Measurements from ENCODE around the gene MVD. TPM values are rescaled to one million over a fixed set of nuclear protein-coding genes. Genes with fewer than 3 reads are reported as not detected.
A peak's percentile ranks its signal among the peaks of the same experiment; 100 is the strongest.

The MVD gene
- total and polyA plus RNA-seq, 2 donors (not counting 1 experiment from before 2014, with no cell fraction given): 35.9 to 204 TPM

- H3K4me3 ChIP-seq (replicated peaks in 1 of 4; ENCODE audit: control extremely low read depth in 1 of 4, insufficient read depth in 1 of 4, low read depth in 3 of 4, low read length in 4 of 4): no peak overlapping the region
- no peak overlapping the region for H3K27ac ChIP-seq (ENCODE audit: insufficient read depth, low read length)
- TF ChIP-seq EZH2 (IDR thresholded peaks at IDR 0.05; ENCODE audit: low read length, missing control alignments): no peak
- TF ChIP-seq CTCF (conservative IDR thresholded peaks at IDR 0.05 in 1 of 2, IDR thresholded peaks at IDR 0.05 in 1 of 2; ENCODE audit: low read depth in 1 of 2, low read length in 2 of 2): no peak
- H2AFZ ChIP-seq (ENCODE audit: low read length): no peak overlapping the region
- H3K4me1 ChIP-seq (ENCODE audit: control insufficient read depth, extremely low read depth, insufficient read depth, low read length): peaks cover 11% of the 10 kb centered on the region
- DNase-seq (ENCODE audit: low read depth in 2 of 2): no peak
- H3K79me2 ChIP-seq (ENCODE audit: control insufficient read depth, insufficient read depth, low read length): peaks cover 7% of the 10 kb centered on the region
- H4K20me1 ChIP-seq (ENCODE audit: control insufficient read depth, extremely low read depth, insufficient read depth, low read length): no peaks in the 10 kb centered on the region
- H3K4me2 ChIP-seq (ENCODE audit: extremely low read depth, insufficient read depth, low read length): no peak overlapping the region
- no peak overlapping the region for H3K9ac ChIP-seq (ENCODE audit: insufficient read depth, low read length)
- H3K36me3 ChIP-seq (ENCODE audit: control insufficient read depth, insufficient read depth, low read length): peaks cover 17% of the 10 kb centered on the region
- H3K9me3 ChIP-seq (ENCODE audit: control insufficient read depth, insufficient read depth, low read depth, low read length): no peaks in the 10 kb centered on the region
- H3K27me3 ChIP-seq (ENCODE audit: control insufficient read depth, insufficient read depth, low read length): no peaks in the 10 kb centered on the region
Measured at GRCh38 chr16:88699180-88699579, 36.3 kb upstream of the MVD start.

- Histone ChIP-seq H3K9ac (ENCODE audit: insufficient read depth, low read length) (no peak overlapping the region), H4K20me1 (ENCODE audit: control insufficient read depth, extremely low read depth, insufficient read depth, low read length) (no peaks in the 10 kb centered on the region), H3K4me1 (ENCODE audit: control insufficient read depth, extremely low read depth, insufficient read depth, low read length) (peaks cover 11% of the 10 kb centered on the region), H3K4me2 (ENCODE audit: extremely low read depth, insufficient read depth, low read length) (no peak overlapping the region), H3K27ac (ENCODE audit: insufficient read depth, low read length) (no peak overlapping the region), H3K36me3 (ENCODE audit: control insufficient read depth, insufficient read depth, low read length) (peaks cover 17% of the 10 kb centered on the region), H3K9me3 (ENCODE audit: control insufficient read depth, insufficient read depth, low read depth, low read length) (no peaks in the 10 kb centered on the region), H3K79me2 (ENCODE audit: control insufficient read depth, insufficient read depth, low read length) (peaks cover 5% of the 10 kb centered on the region), H2AFZ (ENCODE audit: low read length) (no peak overlapping the region), H3K27me3 (ENCODE audit: control insufficient read depth, insufficient read depth, low read length) (no peaks in the 10 kb centered on the region), H3K4me3 (replicated peaks in 1 of 4; ENCODE audit: control extremely low read depth in 1 of 4, insufficient read depth in 1 of 4, low read depth in 3 of 4, low read length in 4 of 4) (no peak overlapping the region)
- no peak for TF ChIP-seq CTCF (conservative IDR thresholded peaks at IDR 0.05 in 1 of 2, IDR thresholded peaks at IDR 0.05 in 1 of 2; ENCODE audit: low read depth in 1 of 2, low read length in 2 of 2)
- no peak for TF ChIP-seq EZH2 (IDR thresholded peaks at IDR 0.05; ENCODE audit: low read length, missing control alignments)
- DNase-seq (ENCODE audit: low read depth in 2 of 2): no peak
Measured at GRCh38 chr16:88698646-88699045, 35.8 kb upstream of the MVD start.

GRCh38 chr16:88697831-88698615 lies 35.1 kb upstream of the MVD start:
- Histone ChIP-seq H3K79me2 (ENCODE audit: control insufficient read depth, insufficient read depth, low read length) (peaks cover 3% of the 10 kb centered on the region), H3K36me3 (ENCODE audit: control insufficient read depth, insufficient read depth, low read length) (peaks cover 17% of the 10 kb centered on the region), H3K4me3 (replicated peaks in 1 of 4; ENCODE audit: control extremely low read depth in 1 of 4, insufficient read depth in 1 of 4, low read depth in 3 of 4, low read length in 4 of 4) (no peak overlapping the region), H3K27me3 (ENCODE audit: control insufficient read depth, insufficient read depth, low read length) (no peaks in the 10 kb centered on the region), H4K20me1 (ENCODE audit: control insufficient read depth, extremely low read depth, insufficient read depth, low read length) (no peaks in the 10 kb centered on the region), H3K9me3 (ENCODE audit: control insufficient read depth, insufficient read depth, low read depth, low read length) (no peaks in the 10 kb centered on the region), H3K4me2 (ENCODE audit: extremely low read depth, insufficient read depth, low read length) (no peak overlapping the region), H3K27ac (ENCODE audit: insufficient read depth, low read length) (no peak overlapping the region), H2AFZ (ENCODE audit: low read length) (no peak overlapping the region), H3K4me1 (ENCODE audit: control insufficient read depth, extremely low read depth, insufficient read depth, low read length) (peaks cover 11% of the 10 kb centered on the region), H3K9ac (ENCODE audit: insufficient read depth, low read length) (no peak overlapping the region)
- TF ChIP-seq EZH2 (IDR thresholded peaks at IDR 0.05; ENCODE audit: low read length, missing control alignments) (no peak), CTCF (conservative IDR thresholded peaks at IDR 0.05 in 1 of 2, IDR thresholded peaks at IDR 0.05 in 1 of 2; ENCODE audit: low read depth in 1 of 2, low read length in 2 of 2) (peak in 1 of 2 donors; percentile 17)
- DNase-seq (ENCODE audit: low read depth in 2 of 2): no peak

Measured in fibroblast of lung (primary cell).